HUDEP-2 (cell line): ENCODE data around the gene EPN1.

Experiments used
- DNase-seq, 76 experiments: peaks; one replicate each; lab custom pipeline; 2025; ENCODE audit not compliant: unreplicated experiment in 76 of 76; lab: John Stamatoyannopoulos, UW

EPN1 gene

DNA sequence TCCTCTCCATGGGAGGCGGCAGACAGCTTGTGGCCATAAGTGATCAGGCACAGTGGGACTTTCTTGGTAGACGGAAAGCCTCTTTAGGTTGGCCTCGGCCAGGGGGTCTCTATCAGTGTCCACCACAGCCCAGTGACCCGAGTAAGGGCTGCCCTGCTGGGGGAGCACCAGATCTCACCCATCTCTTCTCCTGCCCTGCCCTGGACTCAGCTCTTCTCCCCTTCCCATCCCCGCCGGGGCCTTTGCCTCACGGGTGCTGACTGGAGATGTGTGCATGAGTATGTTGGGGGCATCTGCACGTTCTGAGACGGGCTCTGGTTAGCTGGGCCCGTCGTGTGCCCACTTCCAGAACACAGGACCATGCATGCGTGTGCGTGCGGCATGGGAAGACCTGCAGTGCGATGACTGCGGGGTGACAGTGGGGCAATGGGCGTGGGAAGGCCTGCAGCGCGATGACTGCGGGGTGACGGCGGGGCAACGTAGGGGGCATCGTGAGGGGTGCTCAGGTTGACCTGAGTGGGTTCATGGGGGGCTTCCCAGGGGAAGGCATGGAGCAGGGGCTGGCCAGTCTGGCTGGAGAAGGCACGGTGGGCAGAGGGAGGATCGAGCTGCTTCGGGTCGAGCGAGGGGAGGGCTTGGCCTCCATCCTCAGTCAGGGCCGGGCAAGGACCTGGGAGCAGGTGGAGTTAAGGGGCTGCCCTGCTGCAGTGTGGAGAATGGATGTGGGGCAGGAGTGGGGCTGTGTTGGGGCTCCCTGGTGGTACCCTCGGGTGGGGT, 15.9 kb downstream of the EPN1 start:
- DNase-seq = no peak

DNA sequence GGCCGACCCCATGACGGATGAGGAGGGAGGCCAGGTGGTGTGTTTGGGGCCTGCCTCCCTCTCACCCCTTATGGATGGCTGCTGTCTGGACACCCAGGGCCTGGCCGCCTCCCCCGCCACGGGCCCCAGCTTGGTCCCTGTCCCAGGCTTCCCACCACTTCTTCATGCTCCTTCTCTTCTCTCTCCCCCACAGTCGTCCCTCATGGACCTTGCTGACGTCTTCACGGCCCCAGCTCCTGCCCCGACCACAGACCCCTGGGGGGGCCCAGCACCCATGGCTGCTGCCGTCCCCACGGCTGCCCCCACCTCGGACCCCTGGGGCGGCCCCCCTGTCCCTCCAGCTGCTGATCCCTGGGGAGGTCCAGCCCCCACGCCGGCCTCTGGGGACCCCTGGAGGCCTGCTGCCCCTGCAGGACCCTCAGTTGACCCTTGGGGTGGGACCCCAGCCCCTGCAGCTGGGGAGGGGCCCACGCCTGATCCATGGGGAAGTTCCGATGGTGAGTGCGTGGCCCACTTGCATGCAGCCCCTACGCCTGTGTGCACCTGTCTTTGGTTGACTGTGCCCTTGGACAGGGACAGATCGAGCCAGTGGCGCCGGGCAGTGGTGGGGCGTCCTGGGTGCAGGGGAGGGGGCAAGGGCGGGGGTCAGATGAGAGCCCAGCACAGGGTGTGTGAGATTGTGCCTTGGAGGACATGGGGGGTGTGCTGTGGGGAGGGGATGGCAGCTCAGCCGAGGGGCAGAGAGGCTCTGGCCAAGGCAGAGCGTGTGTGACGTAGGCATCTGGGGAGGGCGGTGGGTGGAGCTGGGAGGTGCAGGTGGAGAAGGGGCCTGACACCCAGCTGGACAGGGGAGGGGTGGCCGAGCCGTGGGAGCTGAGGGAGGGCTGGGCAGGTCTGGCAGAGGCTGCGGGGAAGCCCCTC, 16.8 kb downstream of the EPN1 start:
- no peak for DNase-seq

DNA sequence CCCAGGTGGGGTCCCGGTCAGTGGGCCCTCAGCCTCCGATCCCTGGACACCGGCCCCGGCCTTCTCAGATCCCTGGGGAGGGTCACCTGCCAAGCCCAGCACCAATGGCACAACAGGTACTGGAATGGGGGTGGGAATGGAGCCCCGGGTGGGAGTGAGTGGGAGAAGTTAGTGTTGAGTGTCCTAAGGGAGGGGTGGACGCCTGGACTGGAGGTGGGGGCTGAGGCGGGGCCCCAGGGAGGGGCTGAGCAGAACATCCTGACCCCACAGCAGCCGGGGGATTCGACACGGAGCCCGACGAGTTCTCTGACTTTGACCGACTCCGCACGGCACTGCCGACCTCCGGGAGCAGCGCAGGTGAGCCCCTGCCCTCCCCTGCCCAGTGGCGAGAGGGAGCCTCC, 17.7 kb downstream of the EPN1 start:
- DNase-seq = no peak

DNA sequence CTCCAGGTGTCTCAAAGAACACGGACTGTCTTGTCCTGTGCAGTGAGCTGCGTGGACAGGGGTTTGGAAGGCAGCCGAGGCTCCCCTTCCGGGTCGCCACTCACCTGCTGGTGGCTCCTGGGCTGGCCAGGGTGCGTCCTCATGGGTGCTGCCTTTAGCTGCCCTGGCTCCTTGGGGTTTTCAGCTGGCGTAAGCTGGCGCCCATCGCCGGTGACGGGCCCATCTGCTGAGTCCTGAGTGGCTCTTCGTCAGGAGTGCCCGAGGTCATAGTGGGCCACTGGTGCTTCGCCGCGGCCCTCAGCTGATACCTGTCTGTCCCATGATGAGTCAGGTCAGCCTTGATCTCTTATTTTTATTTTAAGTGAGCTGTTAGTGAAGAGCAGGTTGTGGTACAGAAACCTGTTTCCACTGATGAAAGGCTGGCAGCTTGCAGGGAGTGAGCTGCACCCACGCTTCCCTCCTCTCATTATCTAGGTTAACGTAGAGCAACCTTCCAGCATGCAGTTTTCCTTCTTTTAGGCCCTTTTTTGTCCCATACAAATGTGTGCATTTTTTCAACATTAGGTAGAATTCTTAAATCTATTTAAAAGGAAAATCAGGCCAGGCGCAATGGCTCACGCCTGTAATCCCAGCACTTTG, 18.4 kb downstream of the EPN1 start:
- no peak for DNase-seq

DNA sequence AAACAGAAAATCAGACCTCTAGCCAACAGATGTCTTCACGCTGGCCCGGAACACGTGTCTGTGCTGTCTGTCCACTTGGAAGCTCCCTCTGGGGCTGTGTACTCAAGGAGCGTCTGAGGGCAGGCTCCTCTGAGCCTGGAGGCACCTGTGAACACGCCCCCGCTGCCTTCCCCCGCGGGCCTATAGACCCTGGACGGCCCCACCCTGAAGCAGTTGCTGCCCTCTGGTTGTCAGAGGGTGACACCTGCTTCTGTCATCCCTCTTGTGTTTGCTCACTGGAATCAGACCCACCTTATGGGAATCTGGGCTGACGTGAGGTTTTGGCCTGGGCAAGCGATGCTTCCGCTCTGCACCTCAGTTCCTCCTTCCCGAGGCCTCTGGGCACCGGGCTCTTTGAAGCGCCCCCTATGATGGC, 19.2 kb downstream of the EPN1 start:
- no peak for DNase-seq

DNA sequence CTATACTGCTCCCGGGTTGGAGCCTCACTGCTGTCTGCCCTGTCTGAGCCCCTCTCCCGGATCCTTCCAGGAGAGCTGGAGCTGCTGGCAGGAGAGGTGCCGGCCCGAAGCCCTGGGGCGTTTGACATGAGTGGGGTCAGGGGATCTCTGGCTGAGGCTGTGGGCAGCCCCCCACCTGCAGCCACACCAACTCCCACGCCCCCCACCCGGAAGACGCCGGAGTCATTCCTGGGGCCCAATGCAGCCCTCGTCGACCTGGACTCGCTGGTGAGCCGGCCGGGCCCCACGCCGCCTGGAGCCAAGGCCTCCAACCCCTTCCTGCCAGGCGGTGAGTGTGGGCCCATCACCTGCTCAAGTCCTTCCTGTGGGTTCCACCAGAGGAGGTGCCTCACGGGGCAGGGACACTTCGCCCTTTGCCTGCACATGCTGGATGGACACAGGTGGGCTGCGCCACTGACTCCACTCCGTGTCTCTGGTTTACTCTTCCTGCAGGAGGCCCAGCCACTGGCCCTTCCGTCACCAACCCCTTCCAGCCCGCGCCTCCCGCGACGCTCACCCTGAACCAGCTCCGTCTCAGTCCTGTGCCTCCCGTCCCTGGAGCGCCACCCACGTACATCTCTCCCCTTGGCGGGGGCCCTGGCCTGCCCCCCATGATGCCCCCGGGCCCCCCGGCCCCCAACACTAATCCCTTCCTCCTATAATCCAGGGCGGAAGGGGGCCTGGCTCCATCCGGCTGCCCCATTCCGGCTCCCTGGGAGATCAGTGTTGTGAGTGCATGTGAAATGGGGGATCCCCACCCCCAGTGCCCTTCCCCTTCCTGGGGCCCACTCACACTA, 19.8 kb downstream of the EPN1 start:
- DNase-seq = no peak

DNA sequence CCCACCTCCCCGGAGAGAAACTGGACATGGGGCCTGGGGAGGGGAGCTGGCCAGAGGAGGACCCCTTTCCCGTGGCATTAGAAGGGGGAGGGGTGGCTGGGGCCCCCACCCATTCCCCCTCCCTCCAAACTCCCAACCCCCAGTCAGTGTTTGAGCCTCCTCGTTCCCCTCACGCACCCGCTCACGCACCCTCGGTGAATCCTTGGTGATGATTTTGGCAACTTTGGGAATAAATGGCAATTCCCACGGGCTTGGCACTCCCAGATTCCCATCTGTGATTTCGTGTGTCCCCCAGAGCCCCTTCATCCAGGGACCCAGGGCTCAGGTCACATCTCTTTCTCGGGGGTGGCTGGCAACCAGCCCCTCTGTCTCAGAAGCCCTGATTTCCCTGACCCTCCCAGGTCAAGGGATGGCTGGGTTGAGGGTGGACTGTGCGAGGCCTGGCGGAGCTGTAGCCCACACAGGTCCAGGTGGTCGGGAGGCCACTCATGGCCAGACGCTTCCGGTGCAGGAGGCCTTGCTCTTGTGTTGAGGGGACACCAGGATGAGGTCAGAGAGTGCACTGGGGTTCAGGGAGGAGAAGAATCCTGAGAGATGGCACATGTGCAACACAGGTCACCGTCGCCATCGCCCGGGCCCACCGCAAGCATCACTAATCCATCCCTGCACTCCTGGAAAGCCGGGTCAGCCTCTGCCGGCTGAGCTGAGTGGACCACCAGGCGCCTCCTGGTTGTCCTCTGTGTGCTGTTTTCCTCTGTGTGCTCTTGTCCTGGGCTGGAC, 20.7 kb downstream of the EPN1 start:
- no peak for DNase-seq

DNA sequence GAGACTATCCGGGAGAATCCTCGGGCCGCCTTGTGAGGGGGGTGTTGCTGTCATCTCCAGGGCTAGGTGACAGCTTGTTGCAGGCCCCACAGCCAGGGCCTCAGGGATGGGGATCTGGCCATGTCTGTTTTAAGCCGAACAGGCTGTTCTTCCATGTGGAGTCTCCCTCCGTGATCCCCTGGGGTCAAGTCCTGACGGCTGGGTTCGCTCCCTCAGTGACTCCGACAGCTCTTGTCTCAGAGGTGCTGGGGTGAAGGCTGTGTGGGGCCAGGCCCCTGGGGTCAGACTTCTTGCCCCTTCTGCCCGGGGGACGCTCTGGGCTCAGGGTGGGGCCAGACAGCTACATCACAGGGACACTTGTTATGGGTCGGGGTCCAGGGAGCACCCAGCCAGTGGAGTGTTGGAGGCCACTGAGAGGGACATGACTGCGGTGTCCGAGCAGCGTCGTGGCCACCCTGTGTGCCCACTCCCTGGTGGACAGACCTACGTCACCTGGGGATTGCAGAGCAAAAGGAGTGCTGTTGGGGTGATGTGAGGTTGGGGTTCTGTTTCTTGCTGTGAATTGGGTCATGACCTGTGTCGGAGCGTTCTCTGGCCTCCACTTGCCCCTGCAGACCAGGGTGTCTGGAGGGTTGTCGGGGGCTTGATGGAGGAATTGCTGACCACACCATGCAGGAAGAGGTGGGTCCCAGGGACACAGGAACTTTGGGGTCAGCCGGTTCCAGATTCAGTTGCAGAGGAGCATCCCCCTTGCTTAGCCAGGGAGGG, 21.5 kb downstream of the EPN1 start:
- no peak for DNase-seq

DNA sequence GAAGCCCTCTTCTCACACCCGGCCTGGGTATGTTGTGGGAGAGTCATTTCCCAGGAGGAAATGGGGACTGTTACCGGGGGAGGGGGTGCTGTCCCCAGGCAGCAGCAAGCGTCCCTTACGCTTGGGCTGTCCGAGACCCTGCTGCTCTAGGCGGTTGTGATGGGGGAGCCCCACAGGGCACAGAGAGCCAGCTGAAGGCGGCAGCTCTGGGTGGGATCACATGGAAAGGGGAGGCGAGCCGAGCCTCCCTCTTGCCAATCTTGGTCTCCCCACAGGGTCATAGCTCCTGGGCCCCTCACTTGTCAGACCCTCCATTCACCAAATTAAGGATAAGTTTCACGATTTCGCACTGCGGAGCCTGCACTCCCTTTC, 22.0 kb downstream of the EPN1 start:
- DNase-seq = no peak

DNA sequence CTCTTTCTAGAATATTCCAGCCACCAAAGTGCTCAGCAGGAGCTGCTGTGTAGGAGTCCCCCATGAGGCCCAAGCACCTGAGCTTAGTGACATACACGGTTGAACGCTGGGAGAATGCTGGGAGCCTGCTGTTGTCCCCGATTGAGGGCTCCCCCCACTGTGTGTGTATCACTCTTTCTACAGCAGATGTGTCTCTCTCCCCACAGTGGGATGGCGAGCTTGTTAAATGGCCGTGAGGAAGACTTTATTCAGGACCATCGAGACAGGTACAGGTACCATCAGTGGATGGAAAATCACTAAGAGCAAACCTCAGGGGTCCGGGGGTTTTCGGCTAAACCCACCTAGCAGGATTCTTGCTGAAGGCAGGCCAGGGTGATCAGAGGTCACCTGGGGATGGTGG, 22.7 kb downstream of the EPN1 start:
- DNase-seq = no peak

DNA sequence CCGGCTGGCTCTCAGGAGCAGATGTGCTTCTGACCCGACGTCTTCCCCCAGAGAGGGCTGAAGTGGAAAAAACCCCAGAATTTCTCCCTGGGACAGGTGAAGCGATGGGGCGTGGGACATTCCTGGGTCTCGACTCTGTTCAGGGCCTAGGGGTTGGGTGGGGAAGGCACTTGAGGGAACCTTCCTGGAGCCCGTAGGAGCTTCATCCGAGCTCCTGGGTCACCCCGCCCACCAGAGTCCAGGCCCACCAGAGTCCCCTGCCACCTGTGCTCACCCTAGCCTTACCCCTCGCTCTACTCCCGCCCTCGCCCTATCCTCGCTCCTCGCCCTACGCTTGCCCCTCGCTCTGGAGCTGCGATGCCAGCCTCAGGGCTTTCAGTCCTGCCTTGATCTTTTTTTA, 23.2 kb downstream of the EPN1 start:
- no peak for DNase-seq

DNA sequence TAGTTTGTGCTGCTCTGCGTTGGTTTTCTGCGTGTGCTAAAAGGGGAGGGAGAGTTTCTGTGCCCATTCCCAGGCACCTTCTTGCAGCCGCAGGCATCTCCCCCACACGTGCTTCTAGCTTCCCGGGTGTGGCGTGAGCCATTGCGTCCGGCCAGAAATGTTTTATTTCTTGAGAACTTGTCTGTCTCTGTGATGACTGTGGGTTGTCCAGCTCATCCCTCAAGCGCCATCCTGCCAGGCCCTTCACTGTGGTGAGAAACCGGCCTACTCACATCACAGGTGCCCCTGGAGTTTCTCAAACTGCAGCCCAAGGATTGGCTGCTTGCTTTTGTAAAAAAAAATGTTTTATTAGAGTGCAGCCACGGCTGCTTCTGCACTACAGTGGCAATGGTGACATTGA, 24.2 kb downstream of the EPN1 start:
- DNase-seq = no peak

DNA sequence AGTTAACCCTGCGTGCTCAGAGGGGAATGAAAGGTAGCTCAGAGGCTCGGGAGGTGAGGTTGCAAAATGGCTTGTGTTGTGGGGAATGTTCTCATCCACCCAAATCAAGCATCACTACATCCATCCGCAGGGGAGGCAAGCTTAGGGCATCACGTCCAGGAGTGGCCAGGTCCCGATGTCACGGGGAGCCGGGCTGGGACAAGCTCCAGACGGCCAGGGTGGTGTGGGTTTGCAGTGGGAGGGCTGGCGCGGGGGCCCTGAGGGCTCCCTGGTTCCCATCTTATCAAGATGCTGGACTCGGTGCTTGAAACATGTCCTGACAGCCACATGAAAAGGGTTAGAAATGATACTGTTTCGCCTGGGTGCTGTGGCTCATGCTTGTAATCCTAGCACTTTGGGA, 25.8 kb downstream of the EPN1 start:
- DNase-seq = no peak

DNA sequence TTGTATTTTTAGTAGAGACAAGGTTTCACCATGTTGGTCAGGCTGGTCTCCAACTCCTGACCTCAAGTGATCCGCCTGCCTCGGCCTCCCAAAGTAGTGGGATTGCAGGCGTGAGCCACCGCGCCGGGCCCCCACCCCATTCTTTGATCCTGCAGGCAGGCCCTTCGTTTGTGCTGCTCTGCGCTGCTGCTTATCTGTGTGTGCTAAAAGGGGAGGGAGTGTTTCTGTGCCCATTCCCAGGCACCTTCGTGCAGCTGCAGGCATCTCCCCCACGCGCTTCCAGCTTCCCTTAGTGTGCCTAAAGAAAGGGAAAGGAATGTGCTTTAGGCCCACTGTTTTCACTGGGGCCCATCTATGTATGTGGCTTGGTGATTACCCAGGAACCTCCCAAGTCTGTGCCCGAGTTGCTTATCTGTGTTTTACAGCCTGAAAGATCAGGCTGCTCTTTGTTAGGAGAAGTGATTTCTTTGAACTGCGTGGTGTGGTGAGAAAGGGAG, 27.2 kb downstream of the EPN1 start:
- DNase-seq = peak in 70 of 76 experiments; percentile 20 to 83 (median 58)

DNA sequence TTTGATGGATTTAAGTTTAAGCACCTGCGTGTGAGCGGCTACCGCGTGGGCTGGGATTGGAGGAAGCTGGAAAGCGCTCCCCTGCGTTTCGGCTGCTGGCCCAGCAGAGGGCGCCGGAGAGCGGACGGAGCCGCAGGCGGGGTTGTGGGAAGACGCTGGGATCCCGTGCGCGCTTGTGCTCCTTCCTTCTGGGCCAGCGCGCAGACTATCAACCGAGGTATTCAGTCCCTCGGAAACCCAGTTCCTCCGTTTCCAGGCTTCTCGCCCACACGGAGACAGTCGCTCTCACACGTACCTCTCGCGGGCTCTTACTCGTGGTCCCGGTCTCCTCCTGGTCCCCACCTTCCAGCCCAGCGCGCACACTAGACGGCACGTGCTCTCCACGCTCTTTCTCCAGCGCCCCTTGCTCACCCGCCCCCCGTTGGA, 28.8 kb downstream of the EPN1 start:
- peak in 6 of 76 experiments; percentile 8 to 37 (median 17) for DNase-seq

DNA sequence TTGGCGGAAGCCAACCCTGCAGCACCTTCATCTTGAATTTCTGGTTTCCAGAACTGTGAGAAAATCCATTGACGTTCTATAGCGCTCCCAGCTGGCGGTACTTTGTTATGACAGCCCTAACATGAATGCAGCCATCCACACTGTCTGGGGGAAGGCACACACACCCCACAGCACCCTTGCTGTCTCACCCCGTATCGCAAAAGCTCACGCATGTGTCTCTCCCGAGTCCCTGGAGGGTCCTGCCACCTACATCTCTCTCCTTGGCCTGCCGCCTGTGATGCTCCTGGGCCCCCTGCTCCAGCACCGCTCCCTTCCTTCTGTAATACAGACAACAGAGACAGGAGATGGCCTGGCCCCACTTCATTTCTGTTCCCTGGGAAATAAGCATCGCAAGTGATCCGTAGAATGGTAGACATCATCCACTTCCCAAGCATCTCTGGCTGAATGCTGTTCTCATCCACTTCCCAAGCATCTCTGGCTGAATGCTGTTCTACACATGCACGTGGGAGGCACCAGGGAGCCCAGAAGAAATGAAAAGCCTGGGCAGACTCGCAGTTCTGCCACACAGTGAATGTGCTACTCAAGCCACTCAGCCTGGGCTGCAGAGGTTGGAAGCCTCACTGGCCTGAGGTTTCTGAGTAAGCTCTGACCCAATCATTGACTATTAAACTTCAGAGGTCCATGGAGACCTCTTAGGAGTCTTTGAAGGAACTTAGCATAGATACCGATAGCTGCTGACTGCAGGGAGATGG, 29.6 kb downstream of the EPN1 start:
- DNase-seq = peak in 10 of 76 experiments; percentile 4 to 29 (median 11)

DNA sequence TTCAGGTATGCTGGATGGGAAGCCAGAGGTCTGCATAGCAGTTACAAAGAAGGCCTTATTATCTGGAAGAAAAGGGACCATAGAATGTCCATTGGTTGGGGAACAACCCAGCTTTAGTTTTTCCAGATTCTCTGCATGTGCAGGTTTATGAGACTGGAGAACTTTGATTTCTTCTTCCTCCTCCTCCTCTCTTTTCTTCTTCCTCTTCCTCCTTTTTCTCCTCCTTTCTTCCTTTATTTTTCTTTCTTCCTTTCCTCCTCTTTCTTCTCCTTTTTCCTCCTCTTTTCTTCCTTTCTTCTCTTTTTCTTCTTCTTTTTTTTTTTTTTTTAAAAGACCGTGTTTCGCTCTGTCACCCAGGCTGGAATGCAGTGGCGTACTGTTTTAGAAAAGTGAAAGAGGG, 30.9 kb downstream of the EPN1 start:
- no peak for DNase-seq

DNA sequence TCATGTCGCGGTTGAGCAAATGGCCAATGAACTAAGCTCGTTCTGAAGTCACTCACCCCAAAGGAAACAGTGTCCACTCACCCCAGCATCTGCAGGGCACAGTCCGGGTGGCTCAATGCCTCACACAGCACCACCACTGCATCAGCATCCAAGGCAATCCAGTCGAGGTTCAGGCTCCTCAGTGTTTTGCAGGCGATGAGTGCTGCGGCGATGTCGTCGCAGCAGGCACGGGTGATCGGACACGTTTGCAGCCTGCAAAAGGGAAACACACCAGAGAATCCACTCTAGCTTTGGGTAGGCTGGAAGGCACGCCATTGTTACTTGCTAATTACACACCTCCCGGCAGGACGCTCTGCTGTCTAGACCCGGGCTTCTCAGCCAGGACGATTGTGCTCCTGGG, 36.7 kb downstream of the EPN1 start:
- no peak for DNase-seq
